Measurements from ENCODE around the gene DNAJC8. TPM values are rescaled to one million over a fixed set of nuclear protein-coding genes. Genes with fewer than 3 reads are reported as not detected.

DNAJC8 gene
- total RNA-seq, 1 experiment from 2014 or later: 132 TPM

DNA sequence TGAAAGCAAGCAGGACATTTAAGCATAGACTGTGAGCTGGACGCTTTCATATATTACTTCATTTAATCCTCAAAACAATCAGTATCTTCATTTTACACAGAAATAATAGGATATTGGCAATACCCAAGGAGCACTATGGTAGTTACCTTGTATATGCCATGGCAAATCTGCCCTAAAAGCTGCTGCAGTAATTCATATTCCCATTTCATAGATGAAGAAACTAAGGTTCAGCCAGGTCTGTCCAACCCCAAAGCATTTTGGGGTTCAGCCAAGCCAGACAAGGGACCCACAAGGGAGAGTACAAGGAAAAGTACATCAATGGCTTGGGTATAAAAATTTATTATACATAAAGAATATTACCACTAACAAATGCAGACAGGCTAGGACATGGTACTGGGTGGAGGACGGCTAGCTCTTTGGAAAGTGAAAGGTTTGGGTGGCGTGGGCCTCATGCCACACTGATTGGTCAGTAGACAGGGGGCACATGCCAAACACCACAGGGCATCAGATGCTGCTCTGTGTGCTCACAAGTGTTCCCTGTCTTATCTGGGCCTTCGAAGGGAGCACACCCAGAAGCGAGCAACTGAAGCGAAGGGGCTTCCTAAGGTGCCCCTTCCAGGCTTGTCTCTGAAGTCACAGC lies 32.5 kb downstream of the DNAJC8 start:
- DNase-seq (ENCODE audit: low read depth): no peak

DNA sequence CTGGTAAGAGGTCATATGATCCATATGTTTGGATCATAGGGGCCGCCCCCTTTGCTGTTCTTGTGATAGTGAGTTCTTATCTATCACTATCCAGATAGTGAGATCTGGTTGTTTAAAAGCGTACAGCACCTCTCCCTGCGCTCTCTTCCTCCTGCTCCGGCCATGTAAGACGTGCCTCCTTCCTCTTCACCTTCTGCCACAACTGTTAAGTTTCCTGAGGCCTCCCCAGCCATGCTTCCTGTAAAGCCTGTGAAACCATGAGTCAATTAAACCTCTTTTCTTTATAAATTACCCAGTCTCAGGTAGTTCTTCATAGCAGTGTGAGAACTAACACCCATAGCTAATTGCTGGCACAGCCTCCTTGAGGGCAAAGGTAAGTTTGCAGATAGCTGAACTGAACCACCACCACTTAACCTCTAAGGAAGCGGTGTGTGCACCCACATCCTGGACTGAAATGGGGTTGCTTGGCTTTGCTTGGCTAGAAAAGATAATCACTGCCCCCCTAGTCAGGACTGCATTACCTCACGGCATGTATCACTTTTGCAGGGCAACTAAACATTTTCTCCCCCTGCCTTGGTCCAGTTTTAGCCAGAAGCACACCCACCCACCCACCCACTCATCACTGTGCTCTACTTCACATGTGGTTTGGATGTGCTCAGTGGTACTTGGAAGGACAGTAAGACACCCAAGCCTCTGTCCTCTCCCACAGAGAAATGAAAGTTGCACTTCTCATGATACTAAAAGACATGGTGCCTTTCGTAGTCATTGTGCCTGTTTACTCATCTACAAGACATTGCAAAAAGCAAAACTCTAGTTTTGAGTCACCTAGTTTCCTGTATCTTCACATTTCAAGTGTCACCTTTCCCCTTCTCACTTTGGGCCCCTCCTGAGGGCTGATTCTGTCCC lies 33.2 kb downstream of the DNAJC8 start:
- DNase-seq (ENCODE audit: low read depth): no peak

DNA sequence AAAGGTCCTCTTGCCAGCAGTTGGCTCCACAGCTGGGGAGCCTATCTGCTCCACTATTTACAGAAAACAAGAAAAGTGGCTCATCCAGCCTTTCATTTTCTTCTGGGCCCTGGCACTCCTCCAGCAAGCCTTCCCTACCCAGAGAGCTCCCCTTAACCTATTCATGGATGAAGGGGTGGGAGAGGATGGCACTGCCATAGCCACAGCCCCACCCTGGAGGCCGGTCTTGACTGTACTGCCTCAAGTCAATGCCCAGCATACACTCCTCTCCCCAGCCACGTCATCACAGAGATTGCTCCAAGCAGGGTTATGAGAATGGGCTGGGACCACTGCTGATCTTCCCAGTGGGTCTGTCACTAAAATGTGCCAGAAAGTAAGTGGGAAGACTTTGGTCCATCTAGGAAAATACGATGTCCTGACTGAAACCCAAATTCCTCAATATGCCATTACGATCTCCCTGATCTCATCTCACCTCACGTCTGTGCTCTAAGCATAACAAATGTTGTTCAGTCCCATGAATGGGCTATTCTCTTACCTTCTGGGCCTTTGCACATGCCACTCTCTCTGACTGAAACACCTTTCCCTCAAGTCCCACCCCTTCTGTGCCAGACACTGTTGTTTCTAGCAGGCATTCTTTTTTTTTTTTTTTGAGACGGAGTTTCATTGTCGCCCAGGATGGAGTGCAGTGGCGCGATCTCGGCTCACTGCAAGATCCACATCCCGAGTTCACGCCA lies 35.0 kb downstream of the DNAJC8 start:
- DNase-seq (ENCODE audit: low read depth): no peak

DNA sequence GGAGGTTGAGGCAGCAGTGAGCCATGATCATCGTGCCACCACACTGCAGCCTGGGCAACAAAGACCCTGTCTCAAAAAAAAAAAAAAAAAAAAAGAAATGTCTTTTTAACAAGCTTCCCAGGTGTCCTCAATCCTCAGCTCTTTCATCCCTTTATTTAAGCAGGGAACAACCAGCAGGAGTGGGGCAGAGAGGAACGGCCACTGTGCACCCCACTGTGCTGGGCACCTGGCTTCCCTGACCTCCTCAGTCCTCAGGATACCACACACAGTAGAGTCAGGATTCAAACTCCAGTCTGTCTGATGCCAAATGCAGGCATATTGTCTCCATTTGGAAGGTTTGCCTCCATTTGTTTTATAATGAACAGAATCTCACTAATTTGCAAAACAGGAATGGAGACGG lies 36.5 kb downstream of the DNAJC8 start:
- no peak for DNase-seq (ENCODE audit: low read depth)

DNA sequence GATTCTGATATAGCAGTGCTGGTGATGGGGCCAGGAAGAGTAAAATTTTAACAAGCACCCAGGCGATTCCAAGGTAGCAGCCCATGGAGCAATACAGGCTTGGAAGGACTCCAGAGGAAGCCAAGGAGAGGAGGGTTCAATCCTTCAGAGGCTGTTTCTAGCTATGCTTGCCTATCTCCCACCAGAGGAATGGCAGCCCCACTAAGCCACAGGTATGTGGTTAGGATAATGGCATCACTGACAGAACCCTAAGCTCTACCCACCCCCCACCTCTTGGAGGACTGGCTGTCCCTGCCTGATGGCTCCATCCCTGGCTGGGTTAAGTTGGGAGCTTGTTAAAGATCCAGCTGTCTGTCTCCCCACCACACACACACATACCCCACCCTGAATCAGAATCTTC lies 37.0 kb downstream of the DNAJC8 start:
- DNase-seq (ENCODE audit: low read depth): no peak

DNA sequence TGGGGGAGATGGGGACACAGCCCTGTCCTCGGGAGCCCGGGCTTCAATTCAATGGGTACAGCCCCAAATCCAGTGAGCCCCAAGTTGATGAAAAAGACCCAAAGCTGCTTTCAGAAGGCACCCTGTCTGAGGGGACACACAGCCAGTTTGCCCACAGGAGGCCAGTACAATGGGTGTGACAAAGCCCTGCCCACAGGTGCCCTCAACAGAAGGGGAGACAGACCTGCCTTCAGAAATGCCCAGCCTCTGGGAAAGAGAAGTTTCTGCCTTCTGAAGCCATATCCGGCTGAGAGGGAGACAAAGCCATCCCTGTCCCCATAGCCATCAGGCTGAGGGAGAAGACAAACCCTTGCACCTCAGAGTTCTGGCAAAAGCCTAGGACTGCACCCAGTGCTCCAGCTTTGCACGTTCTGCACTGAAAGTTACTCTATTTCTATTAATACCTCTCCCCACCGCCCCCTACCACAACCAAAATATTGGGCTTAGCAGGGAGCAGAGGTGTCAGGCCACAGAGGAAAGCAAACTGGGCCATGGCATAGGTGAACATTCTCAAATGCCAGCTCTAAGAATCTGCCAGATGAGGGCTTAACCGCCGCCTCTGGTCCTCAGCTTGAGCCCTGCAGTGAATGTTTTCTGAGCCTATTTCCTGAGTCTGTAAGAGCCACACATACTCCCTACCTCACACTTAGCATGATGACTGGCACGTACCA lies 38.3 kb downstream of the DNAJC8 start:
- DNase-seq (ENCODE audit: low read depth): no peak

DNA sequence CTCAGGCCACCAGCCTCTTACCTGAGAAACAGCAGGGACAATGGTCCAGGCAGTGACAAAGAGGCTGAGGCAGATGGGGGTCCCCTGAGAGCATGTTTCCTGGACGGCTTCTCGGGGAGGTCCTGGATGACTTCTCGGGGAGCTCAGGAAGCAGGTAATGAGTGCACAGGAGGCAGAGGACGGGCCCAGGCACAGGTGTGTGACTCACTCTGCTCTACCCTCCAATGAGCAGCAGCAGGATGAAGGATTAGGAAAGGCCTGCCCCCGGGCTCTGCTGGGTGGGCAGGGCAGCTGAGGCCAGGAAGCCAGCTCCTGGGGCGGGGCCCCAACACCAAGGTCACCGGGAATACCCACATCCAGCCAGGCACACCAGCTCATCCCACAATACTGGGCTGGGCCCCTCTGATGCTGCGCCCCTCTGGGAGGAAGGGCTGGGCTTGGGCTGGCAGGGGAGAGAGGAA lies 39.1 kb downstream of the DNAJC8 start:
- DNase-seq (ENCODE audit: low read depth): no peak

DNA sequence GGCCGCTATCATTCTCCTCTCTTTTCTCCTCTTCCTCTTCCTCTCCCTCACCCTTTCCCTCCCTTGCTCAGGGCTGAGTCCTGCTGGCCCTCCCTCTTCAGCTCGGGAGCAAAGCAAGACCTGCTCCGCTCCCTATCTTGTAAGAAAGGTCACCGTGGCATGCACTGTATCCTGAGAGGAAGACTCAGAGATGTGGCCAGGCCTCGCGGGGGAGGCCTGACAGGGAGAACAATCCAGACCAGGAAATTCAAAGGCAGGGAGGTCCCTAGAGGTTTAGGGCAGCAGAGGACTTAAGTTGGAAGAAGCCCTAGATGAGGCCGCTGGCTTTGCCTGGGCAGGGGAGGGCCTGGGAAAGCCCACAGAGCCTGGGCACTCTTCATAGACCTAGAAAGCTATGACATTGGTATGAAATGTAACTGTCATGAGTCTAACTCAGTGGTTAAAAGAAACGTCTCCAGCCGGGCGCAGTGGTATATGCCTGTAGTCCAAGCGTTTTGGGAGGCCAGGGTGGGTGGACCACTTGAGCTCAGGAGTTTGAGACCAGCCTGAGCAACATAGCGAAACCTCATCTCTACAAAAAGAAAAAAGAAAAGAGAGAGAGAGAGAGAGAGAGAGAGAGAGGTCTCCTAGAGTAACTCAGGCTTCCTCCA lies 41.7 kb downstream of the DNAJC8 start:
- DNase-seq (ENCODE audit: low read depth): no peak

DNA sequence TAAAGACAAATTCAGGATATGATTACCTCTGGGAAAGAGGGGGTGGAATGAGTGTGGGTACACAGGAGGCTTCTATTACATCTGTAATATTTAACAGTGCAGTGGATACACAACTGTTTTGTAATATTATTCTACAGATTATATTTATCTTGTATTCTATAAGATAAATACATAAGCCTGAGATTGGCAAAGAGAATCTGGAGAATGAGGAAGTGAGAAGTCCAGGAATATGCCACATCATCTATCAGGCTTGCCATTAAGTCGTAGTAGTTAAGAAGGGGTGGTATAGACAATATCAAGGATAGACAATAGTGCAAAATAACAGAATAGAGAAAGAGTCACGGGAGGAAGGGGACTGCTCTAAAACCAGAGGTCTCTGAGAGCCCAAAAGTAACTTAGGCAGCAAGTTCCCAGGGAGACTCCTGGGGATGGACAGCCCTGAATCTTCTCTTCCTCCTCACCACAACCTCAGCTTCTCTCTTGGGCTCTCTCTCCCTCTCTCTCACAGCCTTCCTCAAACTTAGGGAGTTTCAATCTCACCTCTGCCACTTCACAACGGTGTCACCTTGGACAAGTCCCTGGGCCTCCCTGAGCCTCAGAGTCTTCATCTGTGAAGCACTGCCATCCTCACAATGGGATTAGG lies 42.4 kb downstream of the DNAJC8 start:
- DNase-seq (ENCODE audit: low read depth): no peak

DNA sequence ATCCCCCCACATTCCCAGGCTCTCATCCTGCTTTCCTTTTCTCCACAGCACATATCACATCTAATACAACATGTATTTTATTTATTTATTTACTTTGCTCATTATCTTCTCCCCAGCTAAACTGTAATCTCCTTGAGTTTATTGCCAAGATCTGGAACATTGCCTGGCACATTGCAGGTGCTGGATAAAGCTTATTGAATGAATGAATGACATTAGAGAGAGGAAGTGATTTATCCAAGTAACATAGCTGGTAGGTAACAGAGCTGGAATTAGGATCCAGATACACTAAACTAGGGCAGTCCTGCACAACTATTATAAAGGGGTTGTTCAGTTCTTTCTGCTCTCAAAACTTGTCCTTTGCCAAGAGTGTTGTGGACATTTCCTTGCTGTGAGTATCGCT lies 47.8 kb downstream of the DNAJC8 start:
- DNase-seq (ENCODE audit: low read depth): no peak

DNA sequence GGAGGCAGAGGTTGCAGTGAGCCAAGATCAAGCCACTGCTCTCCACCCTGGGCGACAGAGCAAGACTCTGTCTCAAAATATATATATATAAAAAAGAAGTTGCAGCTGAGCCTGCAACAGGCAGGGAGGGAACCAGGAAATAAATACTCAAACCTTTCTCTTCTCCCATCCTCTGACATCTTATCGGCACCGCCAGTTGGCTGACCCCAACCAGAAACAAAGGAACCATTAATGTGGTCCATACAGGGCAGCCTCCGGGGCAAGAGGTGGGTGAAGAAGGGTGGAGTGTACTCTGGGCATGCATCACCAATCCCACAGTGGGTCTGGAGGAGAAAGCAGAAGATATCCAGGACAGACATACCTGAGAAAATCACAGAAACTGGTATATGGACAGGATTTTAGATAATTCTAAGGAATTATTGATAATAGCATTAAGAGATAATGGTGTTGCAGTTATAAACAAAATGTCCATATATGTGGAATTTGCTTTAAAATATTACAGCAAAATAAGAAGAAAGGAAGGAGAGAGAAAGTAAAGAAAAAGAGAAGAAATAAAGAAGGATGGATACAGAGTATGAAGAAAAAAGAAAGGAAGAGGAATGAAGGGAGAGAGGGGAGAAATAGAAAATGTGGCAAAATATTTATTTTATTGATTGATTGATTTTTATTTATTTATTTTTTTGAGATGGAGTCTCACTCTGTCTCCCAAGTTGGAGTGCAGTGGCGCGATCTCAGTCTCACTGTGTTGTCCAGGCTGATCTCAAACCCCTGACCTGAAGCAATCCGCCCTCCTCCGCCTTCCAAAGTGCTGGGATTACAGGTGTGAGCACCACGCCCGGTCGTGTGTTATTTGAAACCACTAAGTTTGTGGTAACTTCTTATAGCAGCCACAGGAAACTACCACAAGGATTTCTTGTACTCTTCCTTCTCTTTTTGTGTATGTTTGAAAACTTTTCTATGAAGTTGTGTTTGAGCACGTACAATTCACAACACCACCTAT lies 52.2 kb downstream of the DNAJC8 start:
- no peak for DNase-seq (ENCODE audit: low read depth)

DNA sequence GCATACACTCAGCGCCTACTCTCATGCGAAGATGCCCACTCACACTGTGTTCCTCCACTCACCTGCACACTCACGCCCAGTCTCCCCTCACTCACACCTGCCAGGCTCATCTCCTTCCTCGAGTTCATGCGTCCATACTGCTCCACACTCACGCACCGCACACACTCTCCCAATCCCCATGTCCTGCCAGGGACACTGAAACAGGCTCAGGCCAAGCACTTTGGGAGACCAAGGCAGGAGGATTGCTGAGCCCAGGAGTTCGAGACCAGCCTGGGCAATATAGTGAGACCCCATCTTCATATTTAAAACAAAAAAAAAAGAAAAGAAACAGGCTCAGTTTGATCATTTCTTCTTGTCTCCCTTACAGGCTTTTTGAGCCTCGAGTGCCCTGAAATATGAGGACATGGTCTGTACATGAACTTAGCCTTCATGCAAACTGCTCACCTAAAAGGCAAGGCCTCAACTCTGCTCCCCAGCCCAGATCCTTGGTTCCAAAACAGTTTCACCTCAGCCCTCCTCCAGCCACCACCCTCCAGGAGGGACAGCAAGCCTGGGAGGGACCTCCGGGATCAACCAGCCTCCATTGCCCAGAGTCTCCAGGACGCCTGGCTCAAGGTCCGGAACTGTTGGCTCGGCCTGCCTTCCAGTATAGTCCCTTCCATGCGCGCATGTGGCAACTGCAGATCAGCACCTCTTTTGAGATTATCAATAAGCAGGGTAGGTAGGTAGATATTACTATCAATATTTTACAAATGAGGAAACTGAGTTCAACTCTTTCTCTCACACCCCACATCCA lies 53.9 kb downstream of the DNAJC8 start:
- DNase-seq (ENCODE audit: low read depth): no peak

DNA sequence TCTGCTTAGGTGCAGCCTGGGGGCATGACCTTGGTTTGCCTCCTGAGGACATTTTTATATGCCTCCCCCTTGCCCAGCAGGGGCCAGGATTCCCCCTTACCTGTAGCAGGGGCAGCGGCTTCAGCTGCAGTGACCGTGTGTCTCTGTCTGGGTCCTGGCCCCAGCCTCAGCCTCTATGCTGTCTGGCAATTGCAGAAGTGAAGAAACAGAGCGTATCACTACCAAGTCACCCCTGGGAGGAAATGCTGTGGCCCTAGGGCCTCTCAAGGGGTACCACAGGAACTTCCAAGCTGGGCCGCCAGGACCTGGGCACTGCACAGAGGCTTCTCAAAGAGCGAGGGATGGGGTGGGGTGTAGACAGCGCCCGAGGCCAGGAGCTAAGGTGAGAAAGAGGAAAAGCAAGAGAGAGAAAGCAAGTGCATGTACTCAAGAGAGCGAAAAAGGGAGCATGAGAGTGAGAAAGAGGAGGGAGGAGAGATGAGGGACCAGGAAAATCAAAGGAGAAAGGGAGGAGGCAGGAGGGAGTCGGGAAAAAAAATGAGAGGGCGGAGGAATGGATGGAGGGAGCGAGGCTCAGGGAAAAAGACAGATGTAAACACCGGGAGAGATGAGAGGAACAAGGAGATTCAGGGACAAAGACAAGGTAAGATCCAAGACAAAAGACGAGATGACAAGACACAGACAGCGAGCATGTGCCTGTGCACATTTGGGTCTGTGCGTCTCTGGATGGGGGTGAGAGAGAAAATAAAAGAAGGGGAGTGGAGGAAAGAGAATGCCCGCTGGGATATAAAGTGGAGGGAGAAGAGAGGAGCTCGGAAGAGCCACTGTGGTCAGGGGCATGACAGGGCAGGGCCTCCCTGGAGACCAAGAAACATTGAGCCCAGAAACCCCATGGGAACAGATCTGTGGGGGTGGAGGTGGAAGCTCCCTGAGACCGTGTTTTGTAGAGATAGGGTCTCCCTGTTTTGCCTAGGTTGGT lies 56.0 kb downstream of the DNAJC8 start, which contains the start of gene PTAFR:
TSS of gene PTAFR (minus strand) at position 199 of the 979 bp plus-strand sequence. CDS start 25,669 bp downstream, outside the sequence.
- no peak for DNase-seq (ENCODE audit: low read depth)

DNA sequence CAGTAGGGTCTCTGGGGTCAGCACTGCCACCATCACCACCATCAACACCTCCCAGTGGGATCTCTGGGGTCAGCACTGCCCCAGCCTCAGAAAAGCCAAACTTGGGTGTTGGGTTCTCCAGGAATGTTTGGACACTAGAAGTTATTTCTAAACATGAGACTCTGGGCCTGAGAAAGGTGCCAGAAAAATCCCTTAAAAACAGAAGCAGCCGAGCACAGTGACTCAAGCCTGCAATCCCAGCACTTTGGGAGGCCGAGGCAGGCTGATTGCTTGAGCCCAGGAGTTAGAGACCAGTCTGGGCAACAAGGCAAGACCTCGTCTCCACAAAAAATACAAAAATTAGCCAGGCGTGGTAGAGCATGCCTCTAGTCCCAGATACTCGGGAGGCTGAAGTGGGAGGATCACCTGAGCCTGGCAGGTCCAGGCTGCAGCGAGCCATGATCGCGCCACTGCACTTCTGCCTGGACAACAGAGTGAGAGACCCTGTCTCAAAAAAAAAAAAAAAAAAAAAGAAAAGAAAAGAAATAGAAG lies 56.8 kb downstream of the DNAJC8 start:
- no peak for DNase-seq (ENCODE audit: low read depth)

DNA sequence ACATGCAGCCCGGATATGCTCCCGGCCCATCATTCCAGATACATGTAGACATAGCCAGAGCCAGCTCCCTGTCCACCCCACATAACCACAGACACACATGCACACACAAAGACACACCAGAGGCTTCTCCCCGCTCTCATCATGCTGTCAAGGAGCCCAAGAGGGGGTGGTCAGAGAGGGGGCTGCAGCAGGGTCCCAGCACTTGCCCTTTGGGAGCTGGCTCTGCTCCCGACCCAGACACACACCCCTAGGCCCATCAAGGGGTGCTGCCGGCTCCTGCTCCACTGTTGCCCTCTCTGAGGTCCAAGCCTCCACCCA lies 58.9 kb downstream of the DNAJC8 start:
- DNase-seq (ENCODE audit: low read depth): no peak

DNA sequence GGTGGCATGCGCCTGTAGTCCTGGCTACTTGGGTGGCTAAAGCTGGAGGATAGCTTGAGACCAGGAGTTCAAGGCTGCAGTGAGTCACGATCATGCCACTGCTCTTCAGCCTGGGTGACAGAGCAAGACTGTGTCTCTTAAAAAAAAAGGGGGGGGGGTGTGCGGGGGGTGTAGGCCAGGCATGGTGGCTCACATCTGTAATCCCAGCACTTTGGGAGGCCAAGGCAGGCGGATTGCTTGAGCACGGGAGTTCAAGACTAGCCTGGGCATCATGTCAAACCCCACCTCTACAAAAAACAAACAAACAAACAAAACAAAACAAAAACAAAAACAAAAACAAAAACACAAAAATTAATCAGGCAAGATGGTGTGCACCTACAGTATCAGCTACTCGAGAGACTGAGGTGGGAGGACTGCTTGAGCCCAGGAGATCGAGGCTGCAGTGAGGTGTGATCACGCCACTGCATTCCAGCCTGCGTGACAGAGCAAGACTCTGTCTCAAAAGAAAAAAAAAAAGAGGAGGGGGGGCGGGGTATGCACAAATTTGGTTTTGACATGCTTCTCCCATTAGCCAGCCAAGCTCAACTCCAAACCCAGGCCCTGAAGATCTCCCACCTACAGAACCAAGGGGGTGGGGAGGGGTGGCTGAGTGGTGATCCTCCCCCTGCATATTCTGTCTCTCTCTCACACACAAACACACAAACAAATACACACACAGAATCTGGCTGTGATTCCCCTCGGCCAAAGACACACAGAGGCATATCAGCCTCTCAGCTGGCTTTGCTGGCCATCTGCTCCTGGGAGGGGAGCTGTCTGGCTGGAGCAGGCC lies 59.5 kb downstream of the DNAJC8 start:
- peak; percentile 17 for DNase-seq (ENCODE audit: low read depth)

Measured in RPMI7951 (cell line).